Stimulated activated CD4-positive, alpha-beta T cell treated with anti-CD3 and anti-CD28 coated beads, Interleukin-15, amount 100 ng/mL, for 1 hour (primary cell): ENCODE measurements around the gene CDH13.

ENCODE experiments used
- DNase-seq, 2 donors: peaks; one replicate each; pipeline ENCODE4 v3.0.0-alpha.2; 2020; ENCODE audit warnings: low read depth in 1 of 2, low spot score in 1 of 2

Gene CDH13

DNA sequence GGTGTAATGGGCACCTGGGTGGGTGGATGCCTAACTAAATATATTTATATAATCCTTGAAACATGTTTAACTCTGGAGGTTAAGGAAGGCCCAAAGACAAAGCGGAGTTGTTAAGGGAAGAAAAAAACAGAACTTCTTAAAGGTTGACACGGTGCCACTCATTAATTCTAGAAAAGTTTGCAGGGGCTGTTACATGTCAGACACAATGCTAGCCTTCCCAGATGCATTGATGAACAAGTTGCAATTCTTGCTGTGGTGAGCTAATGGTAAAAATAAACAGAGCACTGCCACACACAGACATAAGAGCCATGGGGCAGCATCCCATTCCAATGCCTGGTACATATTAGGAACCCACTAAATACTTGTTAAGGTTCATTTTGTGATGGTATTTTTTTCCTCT lies 109.5 kb downstream of the CDH13 start:
- DNase-seq: no peak

DNA sequence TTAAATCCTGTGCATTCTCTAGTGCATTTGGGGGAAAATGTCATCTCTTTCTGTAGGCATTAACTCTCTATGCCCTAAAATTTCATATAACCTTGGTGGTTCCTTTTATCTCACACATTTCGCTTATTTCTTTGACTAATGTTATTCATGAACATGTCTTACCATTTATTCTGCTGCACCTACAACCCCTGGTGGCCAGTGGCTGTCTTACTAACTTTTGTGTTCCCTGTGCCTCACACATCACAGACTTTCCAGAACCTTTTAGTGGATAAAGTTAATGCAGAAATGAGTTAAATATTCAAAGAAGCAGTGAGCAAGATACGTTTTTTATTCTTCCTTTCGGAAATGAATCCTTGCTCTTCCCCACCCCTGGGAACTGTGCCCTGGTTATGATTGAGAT lies 111.9 kb downstream of the CDH13 start:
- no peak for DNase-seq

DNA sequence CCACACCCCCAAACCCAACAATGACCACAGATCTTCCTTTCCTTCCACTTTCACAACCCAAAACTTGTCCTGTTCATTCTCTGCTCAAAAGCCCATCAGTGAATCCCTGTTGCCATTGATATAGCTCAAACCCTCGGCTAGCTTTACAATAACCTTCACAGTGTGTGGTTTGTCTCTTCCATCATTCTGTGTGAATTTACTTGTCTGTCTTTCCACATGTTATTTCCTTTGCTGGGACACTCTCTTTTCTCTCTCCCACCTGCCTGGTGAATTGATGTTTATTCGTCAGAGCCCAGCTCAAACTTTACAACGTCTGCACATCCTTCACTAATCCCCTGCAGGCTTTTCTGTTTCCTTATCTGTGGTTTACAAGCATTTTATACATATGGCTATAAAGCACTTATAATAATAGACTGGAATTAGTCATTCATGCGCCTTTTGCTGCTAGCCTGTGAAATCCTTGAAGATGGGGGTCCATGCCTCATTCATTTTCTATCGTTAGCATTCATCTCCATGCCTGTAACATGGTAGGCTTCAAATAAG lies 114.4 kb downstream of the CDH13 start:
- no peak for DNase-seq

DNA sequence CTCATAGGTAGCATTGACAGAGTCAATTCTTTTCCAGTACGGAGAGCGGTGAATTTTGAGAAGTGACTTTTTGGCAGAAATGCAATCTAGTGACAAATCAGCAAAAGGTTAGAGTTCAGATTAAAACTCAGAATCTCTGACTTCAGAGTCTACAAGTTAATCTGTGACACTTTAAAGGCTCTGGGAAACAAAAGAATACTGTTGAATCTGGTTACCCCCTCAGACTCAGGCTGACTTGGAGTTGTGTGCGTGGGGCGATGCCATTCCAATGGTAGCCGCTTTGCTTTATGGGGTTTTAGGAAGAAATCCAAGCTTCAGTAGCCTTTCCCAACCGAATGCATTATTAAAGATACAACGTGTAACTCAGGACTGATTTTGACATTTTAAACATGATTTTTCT lies 118.2 kb downstream of the CDH13 start:
- no peak for DNase-seq

DNA sequence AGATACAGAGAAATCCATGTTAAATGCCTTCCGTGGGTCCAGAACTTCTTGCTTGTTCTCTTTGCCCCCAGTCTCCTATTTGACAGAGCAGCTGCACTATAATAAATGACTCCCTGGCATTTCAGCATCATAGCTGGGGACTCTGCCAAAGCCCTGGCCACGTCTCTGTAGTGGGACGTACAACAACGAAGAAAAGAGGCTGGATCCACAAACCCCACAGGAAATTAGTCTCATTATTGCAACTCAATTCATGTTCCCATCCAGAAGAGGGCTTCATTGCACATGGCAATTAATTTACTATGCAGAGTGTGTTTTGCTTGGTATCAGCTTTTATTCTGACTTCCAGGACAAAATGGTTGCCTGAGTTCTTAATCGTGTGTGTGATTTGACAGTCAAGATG lies 121.3 kb downstream of the CDH13 start:
- DNase-seq: no peak

DNA sequence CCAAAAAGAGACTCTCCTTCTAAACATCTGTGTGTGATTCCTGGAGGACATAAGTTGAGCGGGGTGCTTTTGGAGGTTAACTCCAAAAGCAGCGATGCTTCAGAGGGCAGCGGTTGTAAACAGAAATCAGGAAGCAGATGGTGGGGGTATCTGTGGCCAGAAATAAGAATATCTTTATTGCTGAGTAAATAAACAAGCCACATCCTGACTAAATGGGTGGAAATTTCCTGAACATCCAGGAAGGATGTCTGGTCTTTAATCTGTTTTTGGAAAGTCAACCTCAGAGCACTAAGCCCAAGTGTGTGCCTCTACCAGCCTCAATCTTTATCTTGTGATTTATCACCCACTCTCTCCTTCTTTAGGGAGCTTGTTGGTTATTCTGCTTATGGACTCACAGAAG lies 123.3 kb downstream of the CDH13 start:
- DNase-seq: no peak

DNA sequence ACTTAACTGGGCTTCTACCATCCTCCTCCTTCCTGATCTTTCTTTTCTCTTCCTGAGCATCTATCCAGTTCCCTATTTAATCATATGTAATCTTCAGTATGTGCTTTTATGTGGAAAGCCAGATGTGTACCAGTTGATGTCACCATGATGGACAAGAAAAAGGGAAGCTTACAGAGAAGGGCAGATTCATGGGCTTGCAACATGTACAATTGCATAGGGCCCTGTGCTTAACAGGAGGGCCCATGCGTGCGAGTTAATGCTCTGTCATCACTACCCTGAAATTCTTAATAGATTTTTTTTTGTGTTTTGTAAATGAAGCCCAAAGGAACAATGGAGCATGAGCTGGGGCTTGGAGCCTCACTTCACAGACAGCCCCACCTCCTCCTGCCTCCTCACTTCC lies 124.3 kb downstream of the CDH13 start:
- DNase-seq: no peak

DNA sequence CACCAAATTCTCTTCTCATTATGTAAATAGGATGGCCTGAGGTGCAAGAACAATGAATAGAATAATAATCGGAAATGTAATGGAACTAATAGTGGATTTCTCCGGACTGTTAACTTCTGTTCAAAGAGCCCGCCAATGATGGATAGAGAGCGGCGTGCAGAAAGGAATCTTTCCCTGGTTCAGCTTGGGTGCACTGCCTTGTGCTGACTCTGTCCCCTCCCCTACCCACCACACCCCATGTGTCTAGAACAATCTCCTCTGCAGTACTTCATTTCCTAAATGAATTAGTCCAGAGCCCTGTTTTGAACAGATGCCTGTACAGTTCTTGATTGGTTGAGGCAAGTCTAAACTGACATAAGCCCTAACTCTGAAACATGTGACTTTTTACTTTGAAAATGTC lies 125.4 kb downstream of the CDH13 start:
- DNase-seq: no peak

DNA sequence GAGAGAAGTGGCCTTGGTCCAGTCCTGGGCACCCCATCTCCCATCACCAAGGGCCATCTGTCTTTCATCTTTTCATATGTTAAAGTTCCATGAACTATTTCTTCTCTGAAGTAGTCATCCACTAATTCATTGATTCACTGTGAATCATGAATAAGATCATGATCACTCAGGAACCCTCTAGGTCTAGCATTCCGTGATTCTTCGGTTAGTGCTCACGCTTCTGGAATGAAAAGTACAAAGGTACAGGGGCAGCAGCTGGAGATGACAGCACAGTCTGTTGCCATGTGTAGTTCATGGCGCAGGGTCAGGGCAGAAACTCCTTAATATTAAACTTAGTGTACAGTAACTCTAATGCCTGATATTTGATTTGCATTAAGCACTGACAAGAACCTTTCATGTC lies 127.1 kb downstream of the CDH13 start:
- no peak for DNase-seq

DNA sequence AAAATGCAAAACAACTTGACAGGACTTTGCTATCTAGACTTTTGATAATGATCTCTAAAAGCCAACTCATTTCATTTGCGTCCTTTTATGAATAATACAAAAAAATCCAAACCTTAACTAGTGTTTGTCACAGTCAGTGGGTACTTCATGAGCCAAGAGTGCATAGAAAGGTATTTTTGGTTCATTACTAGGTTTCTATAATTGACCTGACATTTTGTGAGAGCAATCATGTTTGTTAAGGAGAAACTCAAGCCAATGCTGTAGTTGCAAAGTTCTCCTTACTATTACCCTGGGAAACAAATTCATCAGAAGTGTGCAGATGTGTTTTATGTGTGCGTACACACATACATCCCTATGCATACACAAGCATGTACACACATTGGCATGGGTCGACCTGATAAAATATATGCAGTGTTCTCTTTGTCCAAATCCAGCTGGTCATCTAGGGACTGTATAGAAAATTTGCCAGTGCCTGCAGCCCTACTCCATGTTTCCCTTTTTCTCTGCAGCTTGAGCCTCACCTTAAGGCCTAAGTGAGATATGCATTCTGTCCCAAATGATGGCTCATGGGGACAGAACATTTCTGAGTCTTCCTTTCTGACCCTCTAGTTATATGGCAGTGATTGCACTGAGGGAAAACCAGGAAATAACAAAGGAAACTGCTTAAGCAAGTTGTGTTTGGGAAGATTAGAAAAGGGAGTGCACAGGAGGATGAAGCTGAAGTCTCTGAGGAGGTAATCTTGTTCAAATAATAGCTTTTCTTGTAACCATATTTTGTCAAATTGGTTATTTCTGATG lies 128.1 kb downstream of the CDH13 start:
- no peak for DNase-seq

DNA sequence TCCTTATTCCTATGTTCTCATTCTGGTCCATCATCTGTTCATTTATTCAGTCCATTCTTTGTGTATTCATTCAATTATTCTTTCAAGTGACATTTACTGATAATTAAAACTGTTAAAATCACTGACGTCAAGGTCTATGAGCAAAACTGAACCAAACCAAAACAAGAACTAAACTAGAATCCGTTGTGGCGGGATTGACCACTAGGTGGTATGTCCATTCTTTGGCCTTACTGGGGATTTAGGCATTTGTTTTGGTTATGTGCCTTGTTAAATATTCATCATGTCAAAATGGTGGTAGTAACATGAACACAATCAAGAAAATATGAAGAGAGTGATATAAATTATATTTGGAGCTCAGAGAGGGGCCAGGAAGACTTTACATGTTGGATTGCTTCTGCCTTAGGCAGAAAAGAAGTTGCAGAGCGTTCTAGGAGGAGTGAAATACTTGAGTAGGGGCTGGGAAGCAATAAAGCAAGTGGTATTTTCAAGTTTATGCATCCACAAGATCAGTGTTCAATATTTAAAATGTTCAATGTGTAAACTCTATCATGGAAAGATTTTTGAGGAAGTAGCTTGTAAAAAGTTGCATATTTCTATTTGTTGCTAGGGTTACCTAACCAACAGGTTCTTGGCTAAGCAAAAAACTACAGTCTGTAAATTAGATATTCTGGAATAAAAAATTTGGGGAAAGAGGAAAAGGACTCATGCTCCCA lies 129.0 kb downstream of the CDH13 start:
- no peak for DNase-seq

DNA sequence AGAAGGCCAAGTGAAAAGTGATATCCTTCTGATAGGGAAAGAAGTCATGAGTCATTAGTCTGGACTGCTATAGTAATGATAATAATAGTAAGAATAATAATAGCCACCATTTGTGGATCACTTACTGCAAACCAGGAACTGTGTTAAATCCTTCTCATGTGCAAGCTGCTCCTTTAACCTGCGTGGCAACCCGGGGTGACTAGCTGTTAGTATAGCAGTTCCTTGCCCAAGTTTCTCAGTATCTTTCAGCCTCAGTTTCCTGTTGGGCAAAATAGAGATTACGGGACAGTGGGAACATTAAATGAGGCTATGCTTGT lies 129.5 kb downstream of the CDH13 start:
- no peak for DNase-seq

DNA sequence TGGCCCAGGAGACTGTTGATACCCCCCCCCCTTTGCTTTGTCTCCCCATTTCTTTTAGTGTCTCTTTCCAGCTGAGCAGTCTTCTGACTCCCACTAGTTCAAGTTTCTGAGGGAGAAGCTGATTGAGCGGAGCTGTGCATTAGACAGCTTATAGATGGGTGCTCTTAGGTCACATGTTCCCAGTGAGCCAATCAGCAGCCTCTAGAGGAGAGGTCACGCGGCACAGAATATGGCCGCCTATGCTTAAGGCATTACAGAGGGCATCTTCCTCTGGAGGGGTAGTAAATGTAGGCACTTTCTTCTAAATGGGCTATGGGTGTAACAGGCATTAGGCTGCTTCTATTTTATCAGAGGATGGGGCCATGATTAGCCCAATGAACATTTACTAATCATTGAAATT lies 131.6 kb downstream of the CDH13 start:
- no peak for DNase-seq

DNA sequence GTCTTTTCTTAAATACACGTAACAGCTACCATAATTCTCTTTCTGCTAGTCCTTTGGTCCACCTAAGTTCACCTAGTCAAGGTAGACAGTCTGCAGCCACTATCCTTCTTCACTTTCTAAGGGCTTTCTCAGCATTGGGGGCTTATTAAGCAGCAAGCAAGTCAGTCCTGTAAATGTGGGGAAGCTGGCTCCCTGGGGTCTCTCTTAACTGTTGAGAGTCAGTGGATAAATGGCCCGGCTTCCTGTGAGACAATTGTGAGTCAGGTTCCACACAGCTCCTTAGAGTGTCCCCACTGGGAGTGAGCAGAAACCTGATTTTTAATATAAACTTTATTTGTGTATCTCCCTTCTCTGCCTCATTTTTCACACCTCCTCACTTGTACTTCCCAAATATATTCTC lies 132.1 kb downstream of the CDH13 start:
- no peak for DNase-seq

DNA sequence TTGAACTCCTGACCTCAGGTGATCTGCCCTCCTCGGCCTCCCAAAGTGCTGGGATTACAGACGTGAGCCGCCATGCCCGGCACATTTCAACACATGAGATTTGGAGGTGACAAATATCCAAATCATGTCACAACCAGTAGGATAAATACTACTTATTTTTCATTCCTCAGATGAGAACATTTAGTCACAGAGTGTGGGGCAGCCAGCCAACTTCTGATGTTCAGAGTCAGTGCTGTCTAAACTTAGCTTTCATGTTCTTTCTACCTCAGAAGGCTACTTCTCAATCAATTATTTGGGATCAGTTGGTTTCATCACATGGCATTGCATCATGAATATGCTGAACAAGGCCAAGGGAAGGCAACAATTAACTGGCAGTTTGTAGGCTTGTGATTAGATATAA lies 134.5 kb downstream of the CDH13 start:
- DNase-seq: no peak

DNA sequence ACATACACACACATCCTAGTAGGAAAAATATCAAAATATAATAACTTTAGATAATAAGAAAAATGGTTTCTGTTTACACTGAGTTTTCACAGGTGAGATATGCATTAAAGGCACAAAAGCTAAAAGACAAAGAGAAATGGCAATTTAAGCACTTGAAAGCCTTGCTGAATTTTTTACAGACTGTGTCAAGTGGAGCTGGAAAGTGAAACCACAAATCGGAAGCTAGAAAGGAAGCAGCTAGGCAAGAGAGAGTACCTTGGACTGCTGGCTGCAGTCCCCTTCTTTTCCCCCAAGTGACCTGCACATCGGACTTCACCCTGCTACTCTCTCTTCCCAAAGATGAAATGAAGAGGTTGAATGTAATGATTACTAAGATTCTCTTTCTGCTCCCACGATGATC lies 135.1 kb downstream of the CDH13 start:
- no peak for DNase-seq

DNA sequence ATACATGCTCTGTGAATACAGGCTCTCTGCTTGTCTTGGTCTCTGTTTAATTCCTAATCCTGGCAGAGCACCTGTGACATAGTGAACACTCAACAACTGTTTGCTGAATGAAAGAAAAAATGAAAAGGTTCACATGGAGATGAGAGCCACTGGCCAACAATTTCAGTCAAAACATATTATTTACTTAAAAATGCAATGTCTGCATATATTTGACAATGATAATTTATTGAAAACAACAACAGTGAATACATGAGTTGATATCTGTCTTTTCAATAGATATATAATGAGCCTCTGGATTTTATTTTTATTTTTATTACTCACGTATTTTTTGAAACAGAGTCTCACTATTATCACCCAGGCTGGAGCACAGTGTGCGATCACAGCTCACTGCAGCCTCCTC lies 136.6 kb downstream of the CDH13 start:
- DNase-seq: no peak

DNA sequence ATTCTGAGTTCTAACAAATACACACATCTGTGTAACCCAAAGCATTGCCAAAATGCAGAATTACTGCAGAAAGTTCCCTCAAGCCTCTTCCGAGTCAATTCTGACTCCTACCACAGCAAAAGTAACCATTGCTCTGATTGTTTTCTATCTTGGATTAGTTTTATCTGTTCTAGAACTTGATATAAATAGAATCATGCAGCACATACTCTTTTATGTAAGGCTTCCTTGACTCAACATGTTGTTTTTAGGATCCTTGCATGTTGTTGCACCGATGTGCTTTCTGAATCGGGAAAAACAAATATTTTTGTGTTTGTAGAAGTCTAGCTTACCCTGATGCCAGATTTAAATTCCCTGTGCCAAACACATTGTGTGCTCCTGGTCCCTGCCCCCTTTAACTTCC lies 140.4 kb downstream of the CDH13 start:
- no peak for DNase-seq

DNA sequence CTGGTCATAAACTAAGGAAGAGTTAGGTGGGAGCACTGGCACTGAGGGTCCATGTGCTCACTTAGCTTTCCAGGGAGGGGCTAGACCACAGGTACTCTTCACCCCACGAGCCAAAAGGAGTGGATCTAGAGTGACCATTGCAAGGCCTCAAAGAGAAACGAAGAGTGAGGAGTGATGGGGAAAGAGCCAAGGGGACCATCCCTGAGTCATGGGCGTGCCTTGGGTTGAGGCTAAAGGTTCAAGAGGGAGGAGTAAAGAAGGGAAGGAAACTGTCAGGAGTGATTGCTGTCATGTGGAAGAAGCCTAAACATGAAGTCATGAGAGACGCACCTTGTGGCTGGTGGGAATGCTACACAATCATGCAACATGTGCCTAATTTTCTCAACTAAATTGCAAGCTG lies 141.0 kb downstream of the CDH13 start:
- no peak for DNase-seq

DNA sequence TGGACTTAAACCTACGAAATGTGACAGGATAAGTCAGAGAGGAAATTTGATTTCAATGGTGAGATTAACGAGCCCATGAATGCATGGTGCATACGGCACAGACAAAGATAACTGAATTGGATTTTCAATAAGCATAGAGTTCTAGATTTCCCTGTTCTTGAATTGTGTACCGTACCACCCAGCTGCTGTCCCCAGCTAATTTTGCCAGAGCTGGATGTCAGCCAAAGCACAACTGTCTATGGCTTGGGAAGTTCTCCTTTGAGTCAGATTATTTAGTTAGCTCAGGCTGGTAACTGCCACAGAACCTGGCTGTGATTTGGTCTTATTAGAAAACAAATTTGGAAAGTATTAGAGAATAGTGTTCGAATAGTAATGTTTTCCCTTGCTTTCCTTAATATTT lies 143.1 kb downstream of the CDH13 start:
- no peak for DNase-seq

DNA sequence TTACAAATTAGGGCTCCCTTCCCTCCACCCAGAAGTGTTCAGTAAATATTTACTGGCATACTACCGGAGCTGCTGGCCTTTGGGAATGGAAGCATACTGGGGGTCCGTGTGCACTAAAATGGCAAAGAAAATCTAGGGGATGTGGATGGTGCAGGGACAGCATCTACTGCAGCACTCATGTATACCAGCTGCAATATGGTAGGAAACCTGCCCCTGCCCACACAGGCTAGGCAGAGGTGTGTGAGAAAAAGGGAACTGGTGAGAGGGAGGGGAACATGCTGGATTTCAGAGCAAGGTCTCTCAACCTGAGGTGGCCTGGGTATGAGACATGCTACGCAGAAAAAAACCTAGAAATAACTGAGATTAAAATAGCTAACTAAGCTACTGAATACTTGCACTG lies 145.4 kb downstream of the CDH13 start:
- DNase-seq: no peak

DNA sequence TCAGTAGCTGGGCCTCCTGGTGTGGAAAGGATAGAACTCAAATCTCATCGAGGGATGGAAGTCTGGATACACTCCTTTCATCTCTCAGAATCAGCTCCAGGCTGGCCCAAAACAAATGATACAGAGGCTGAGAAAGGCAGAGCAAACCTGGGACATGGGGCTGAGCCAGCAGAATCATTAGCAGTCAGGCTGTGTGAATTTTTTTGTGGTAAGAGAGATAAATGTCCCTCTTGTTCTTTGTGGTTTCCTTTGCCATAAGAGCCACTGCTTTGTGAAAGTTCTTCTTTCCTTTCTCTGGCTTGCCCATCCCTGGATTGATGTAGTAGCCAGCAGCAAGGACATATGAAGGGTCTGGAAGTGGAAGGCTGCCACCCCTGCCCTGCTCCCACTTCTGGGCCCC lies 146.2 kb downstream of the CDH13 start:
- DNase-seq: no peak
